HepG2 (cell line): ENCODE measurements around the gene LYRM4. TPM values are rescaled to one million over a fixed set of nuclear protein-coding genes. Genes with fewer than 3 reads are reported as not detected.
A peak's percentile ranks its signal among the peaks of the same experiment; 100 is the strongest.

ENCODE experiments used
- ADNP ChIP-seq: sonication (generic); formaldehyde crosslinking; IDR thresholded peaks from 2 replicates; pipeline ENCODE4 v1.4.0; 2020; ENCODE audit warnings: missing genetic modification reagents
- BCLAF1 ChIP-seq: fragments of 450-650 bp; IDR thresholded peaks from 2 replicates; pipeline ENCODE4 v1.6.1; 2017; ENCODE audit warnings: mild to moderate bottlenecking
- CTCF ChIP-seq: sonication (generic); formaldehyde crosslinking; IDR thresholded peaks from 2 replicates; pipeline ENCODE4 v1.5.0; 2020; ENCODE audit warnings: mild to moderate bottlenecking, missing genetic modification reagents, moderate library complexity
- DNMT1 ChIP-seq: sonication (generic); formaldehyde crosslinking; IDR thresholded peaks from 2 replicates; pipeline ENCODE4 v1.5.1; 2020; ENCODE audit warnings: mild to moderate bottlenecking, missing genetic modification reagents
- FIP1L1 ChIP-seq: fragments of 200-400 bp; formaldehyde crosslinking; IDR thresholded peaks from 2 replicates; pipeline ENCODE4 v1.6.1; 2018; ENCODE audit warnings: low read depth, mild to moderate bottlenecking, low read length, moderate library complexity, borderline replicate concordance; ENCODE audit not compliant: insufficient read depth
- FOXO1 ChIP-seq: sonication (generic); formaldehyde crosslinking; IDR thresholded peaks from 2 replicates; pipeline ENCODE4 v1.4.0; 2020; ENCODE audit warnings: missing genetic modification reagents
- GFI1 ChIP-seq: sonication (generic); formaldehyde crosslinking; IDR thresholded peaks from 2 replicates; pipeline ENCODE4 v1.5.0; 2020; ENCODE audit warnings: missing genetic modification reagents, mild to moderate bottlenecking, borderline replicate concordance
- HDAC1 ChIP-seq: sonication (generic); formaldehyde crosslinking; IDR thresholded peaks from 2 replicates; pipeline ENCODE4 v1.5.1; 2020; ENCODE audit warnings: mild to moderate bottlenecking, missing genetic modification reagents
- HMGXB3 ChIP-seq: sonication (generic); formaldehyde crosslinking; IDR thresholded peaks from 2 replicates; pipeline ENCODE4 v1.4.0; 2020; ENCODE audit warnings: missing genetic modification reagents, borderline replicate concordance
- KLF12 ChIP-seq: sonication (generic); formaldehyde crosslinking; IDR thresholded peaks from 2 replicates; pipeline ENCODE4 v1.4.0; 2020; ENCODE audit warnings: missing genetic modification reagents, borderline replicate concordance
- KMT2B ChIP-seq: IDR thresholded peaks from 2 replicates; pipeline ENCODE4 v1.6.1; 2016; ENCODE audit warnings: missing genetic modification reagents, missing compliant biosample characterization
- SIN3B ChIP-seq: fragments of 150-350 bp; IDR thresholded peaks from 2 replicates; pipeline ENCODE4 v1.6.1; 2014; ENCODE audit warnings: low read length
- XBP1 ChIP-seq: sonication (generic); formaldehyde crosslinking; IDR thresholded peaks from 2 replicates; pipeline ENCODE4 v1.5.0; 2020; ENCODE audit warnings: missing genetic modification reagents
- YY1 ChIP-seq: IDR thresholded peaks from 2 replicates; pipeline ENCODE4 v1.6.1; 2011; ENCODE audit warnings: low read length, low read depth, moderate library complexity, mild to moderate bottlenecking; ENCODE audit not compliant: insufficient read depth, insufficient replicate concordance
- ZBTB3 ChIP-seq: sonication (generic); formaldehyde crosslinking; IDR thresholded peaks from 2 replicates; pipeline ENCODE4 v1.4.0; 2020; ENCODE audit warnings: low read depth, mild to moderate bottlenecking, moderate library complexity, missing genetic modification reagents, borderline replicate concordance
- ZNF264 ChIP-seq: sonication (generic); formaldehyde crosslinking; IDR thresholded peaks from 2 replicates; pipeline ENCODE4 v1.4.0; 2020; ENCODE audit warnings: missing genetic modification reagents
- ZNF430 ChIP-seq: sonication (generic); formaldehyde crosslinking; IDR thresholded peaks from 2 replicates; pipeline ENCODE4 v1.9.0; 2021; ENCODE audit warnings: mild to moderate bottlenecking, missing genetic modification reagents
- ZNF678 ChIP-seq: sonication (generic); formaldehyde crosslinking; IDR thresholded peaks from 2 replicates; pipeline ENCODE4 v1.4.0; 2020; ENCODE audit warnings: mild to moderate bottlenecking, missing genetic modification reagents
- ZNF691 ChIP-seq: sonication (generic); formaldehyde crosslinking; IDR thresholded peaks from 2 replicates; pipeline ENCODE4 v1.4.0; 2020; ENCODE audit warnings: missing genetic modification reagents, low read depth, mild to moderate bottlenecking, borderline replicate concordance
- ZNF850 ChIP-seq: sonication (generic); formaldehyde crosslinking; conservative IDR thresholded peaks from 2 replicates; pipeline ENCODE4 v1.9.0; 2021; ENCODE audit warnings: mild to moderate bottlenecking, missing genetic modification reagents
- polyA plus RNA-seq, 8 experiments: library from polyadenylated mRNA; depleted of rRNA in 3 of 8; stranded (reverse) in 7 of 8; unstranded in 1 of 8; fragments of >200 nt; fragmentation: Illumina TruSeq in 4 of 8; extraction: Trizol in 4 of 8; gene quantifications; 2 replicates each; pipeline versions ENCODE4 v1.2.1 to v1.2.3, GENCODE V29; 2011 to 2016; ENCODE audit warnings: low read depth in 4 of 8, missing spikeins in 1 of 8, mixed read lengths in 1 of 8; ENCODE audit not compliant: insufficient read depth in 1 of 8
- total RNA-seq, 5 experiments: library from RNA; depleted of rRNA; stranded (reverse); fragments of >200 nt; fragmentation: Illumina TruSeq; extraction: Trizol; gene quantifications; 2 replicates each; pipeline ENCODE4 v1.2.3, GENCODE V29; 2016; ENCODE audit warnings: low read depth in 1 of 5

The LYRM4 gene
- total and polyA plus RNA-seq, 2 of the 13 experiments (the other 11 are each of a cell fraction or from before 2014, with no cell fraction given), result 64.6 to 67.5 TPM

GRCh38 chr6:5068153-5068751 lies 192.5 kb downstream of the LYRM4 start (continued):
- peak; percentile 80 for TF ChIP-seq YY1
- TF ChIP-seq ZNF264 (CRISPR knock-in tag), result peak; percentile 96
- peak; percentile 89 for TF ChIP-seq GFI1 (CRISPR knock-in tag)
- peak; percentile 79; the same call in 1 of the 2 replicates for TF ChIP-seq ZNF691 (CRISPR knock-in tag)
- no peak for TF ChIP-seq FIP1L1
- peak; percentile 92 for TF ChIP-seq HMGXB3 (CRISPR knock-in tag)
- peak; percentile 90 for TF ChIP-seq ADNP (CRISPR knock-in tag)
- no peak for TF ChIP-seq XBP1 (CRISPR knock-in tag)
- TF ChIP-seq ZNF850 (CRISPR knock-in tag), result no peak; the same call in 1 of the 2 replicates
- peak; percentile 62 for TF ChIP-seq CTCF (CRISPR knock-in tag)
- TF ChIP-seq DNMT1 (CRISPR knock-in tag), result peak; percentile 82; the same call in 1 of the 2 replicates
- no peak for TF ChIP-seq SIN3B
- peak; percentile 90; the same call in 1 of the 2 replicates for TF ChIP-seq ZNF430 (CRISPR knock-in tag)
- TF ChIP-seq BCLAF1, result no peak
- peak; percentile 72; the same call in 1 of the 2 replicates for TF ChIP-seq KLF12
- peak; percentile 66; the same call in 1 of the 2 replicates for TF ChIP-seq ZBTB3 (CRISPR knock-in tag)
- TF ChIP-seq ZNF678, result no peak
- peak; percentile 100 for TF ChIP-seq FOXO1 (CRISPR knock-in tag)
- TF ChIP-seq HDAC1, result peak; percentile 99
- TF ChIP-seq KMT2B (CRISPR knock-in tag), result peak; percentile 77; the same call in 1 of the 2 replicates
